ENCODE measurements around the gene BMP7.
"Not testable (repeated sequence)": the region's sequence is repeated elsewhere in the genome, so short reads cannot be mapped to it uniquely, and the experiment has no call there.

BMP7 gene

DNA sequence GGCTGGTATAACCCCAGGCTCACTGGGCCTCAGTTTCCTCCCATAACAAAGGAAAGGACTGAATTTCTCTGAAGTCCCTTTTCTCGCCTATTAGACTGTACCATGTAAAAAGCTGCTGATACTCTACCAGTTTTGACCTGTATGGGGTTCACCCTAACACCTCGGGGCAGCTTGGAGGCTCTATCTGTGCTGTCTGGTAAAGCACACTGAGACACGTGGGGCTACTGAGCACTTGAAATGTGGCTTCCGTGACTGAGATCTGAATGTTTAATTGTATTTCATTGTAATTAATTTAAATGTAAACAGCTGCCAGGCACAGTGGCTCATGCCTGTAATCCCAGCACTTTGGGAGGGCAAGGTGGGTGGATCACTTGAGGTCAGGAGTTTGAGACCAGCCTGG lies 24.0 kb downstream of the BMP7 start:
- no peak for TF ChIP-seq ZNF274 (IDR thresholded peaks at IDR 0.05; ENCODE audit: low read depth, low read length)
- H3K4me3 ChIP-seq (ENCODE audit: low read length): no peak overlapping the region

DNA sequence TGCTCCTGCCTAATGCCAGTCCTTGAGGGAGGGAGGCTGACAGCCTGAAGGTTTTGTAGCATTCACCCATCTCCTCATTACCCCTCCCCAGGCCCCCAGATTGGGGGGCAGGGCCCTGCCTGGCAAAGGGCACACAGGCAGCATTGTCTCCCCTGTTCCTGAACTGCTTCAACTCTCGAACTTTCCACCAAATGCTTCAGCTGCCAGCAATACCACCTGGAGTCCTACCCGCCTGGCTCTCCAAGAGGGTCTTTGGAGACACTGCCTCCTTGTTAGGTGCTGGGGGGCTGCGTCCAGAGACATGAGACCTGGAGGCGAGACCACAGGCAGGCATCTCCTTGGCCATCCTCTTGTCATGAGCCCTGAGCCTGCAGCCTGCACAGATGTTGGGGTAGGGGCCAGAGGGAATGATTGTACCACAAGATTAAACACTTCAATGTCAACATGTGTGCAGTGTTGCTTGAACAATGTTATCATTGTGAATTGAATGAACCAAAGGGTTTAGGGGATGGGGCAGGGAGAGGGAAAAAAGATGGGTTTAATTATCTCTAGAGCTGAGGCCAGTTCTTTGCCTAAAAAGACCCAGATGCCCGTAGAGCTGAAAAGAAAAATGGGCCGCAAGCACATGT lies 25.0 kb downstream of the BMP7 start:
- H3K4me3 ChIP-seq (ENCODE audit: low read length): no peak overlapping the region
- no peak for TF ChIP-seq ZNF274 (IDR thresholded peaks at IDR 0.05; ENCODE audit: low read depth, low read length)

DNA sequence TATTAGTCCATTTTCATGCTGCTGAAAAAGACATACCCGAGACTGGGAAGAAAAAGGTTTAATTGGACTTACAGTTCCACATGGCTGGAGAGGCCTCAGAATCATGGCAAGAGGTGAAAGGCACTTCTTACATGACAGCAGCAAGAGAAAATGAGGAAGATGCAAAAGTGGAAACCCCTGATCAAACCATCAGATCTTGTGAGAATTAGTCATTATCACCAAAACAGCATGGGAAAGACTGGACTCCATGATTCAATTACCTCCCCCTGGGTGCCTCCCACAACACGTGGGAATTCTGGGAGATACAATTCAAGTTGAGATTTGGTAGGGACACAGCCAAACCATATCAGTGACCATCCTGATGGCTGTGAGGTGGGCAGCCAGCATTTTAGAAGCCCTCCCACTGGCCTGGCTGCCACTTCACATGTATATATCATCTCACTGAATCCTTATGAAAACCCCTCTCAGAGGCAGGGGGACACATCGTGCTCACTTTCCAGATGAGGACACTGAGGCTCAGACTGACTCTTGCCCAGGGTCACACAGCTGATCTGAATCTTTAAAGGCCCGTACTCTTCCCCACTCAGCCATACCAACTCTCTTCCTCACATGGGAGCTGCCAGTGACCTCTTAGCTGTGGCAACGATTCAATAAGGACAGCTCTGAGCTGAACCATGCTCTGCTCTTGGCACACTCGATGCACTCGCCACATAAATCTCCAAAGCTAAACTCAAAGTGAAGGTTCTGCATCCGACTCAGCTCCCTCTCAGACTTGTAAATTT lies 25.7 kb downstream of the BMP7 start:
- TF ChIP-seq ZNF274 (IDR thresholded peaks at IDR 0.05; ENCODE audit: low read depth, low read length): no peak

DNA sequence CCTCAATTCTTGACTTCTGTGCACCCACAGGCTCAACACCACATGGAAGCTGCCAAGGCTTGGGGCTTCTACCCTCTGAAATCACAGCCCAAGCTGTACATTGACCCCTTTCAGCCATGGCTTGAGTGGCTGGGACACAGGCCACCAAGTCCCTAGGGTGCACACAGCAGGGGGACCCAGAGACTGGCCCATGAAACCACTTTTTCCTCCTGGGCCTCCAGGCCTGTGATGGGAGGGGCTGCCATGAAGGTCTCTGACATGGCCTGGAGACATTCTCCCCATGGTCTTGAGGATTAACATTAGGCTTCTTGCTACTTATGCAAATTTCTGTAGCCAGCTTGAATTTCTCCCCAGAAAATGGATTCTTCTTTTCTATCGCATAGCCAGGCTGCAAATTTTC lies 26.7 kb downstream of the BMP7 start:
- not testable (repeated sequence) for H3K4me3 ChIP-seq (ENCODE audit: low read length)

More for the DNA sequence above, 25.7 kb downstream of the BMP7 start:
- H3K4me3 ChIP-seq (ENCODE audit: low read length): no peak overlapping the region

DNA sequence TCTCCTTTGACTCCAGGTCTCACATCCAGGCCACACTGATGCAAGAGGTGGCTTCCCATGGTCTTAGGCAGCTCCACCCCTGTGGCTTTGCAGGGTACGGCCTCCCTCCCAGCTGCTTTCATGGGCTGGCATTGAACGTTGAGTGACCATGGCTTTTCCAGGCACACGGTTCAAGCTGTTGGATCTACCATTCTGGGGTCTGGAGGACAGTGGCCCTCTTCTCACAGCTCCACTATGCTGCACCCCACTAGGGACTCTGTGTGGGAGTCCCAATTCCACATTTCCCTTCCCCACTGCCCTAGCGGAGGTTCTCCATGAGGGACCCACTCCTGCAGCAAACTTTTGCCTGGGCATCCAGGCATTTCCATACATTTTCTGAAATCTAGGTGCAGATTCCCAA lies 27.1 kb downstream of the BMP7 start:
- H3K4me3 ChIP-seq (ENCODE audit: low read length): not testable (repeated sequence)

DNA sequence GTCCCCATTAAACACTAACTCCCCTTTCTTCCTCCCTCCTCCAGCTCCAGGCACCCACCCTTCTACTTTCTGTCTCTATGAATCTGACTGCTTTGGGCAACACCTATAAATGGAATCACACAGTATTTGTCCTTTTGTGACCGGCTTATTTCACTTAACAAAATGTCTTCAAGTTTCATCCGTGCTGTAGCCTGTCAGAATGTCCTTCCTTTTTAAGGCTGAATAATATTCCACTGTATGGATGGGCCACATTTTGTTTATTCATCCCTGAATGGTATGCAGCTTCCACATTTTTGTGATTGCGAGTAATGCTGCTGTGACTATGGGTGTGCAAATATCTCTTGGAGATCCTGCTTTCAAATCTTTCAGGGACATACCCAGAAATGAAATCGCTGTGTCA lies 28.4 kb downstream of the BMP7 start:
- no peak overlapping the region for H3K4me3 ChIP-seq (ENCODE audit: low read length)
- no peak for TF ChIP-seq ZNF274 (IDR thresholded peaks at IDR 0.05; ENCODE audit: low read depth, low read length)

DNA sequence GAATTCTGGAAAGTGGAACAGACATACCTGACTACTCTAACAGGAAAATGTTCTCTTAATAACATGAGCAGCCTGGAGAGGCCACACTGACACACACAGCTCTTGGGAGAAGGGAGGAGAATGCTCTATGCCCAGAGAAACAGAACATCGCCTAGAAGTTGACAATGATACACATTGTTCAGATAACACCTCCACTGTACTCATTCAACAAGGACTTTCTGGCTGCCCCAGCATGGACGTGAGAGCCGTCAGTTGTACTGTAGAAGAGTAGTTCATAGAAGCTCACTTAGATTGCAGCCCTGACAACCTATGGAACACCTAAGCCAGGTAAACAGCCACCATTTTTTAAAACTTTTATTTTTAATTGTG lies 28.9 kb downstream of the BMP7 start:
- TF ChIP-seq ZNF274 (IDR thresholded peaks at IDR 0.05; ENCODE audit: low read depth, low read length): no peak
- no peak overlapping the region for H3K4me3 ChIP-seq (ENCODE audit: low read length)

DNA sequence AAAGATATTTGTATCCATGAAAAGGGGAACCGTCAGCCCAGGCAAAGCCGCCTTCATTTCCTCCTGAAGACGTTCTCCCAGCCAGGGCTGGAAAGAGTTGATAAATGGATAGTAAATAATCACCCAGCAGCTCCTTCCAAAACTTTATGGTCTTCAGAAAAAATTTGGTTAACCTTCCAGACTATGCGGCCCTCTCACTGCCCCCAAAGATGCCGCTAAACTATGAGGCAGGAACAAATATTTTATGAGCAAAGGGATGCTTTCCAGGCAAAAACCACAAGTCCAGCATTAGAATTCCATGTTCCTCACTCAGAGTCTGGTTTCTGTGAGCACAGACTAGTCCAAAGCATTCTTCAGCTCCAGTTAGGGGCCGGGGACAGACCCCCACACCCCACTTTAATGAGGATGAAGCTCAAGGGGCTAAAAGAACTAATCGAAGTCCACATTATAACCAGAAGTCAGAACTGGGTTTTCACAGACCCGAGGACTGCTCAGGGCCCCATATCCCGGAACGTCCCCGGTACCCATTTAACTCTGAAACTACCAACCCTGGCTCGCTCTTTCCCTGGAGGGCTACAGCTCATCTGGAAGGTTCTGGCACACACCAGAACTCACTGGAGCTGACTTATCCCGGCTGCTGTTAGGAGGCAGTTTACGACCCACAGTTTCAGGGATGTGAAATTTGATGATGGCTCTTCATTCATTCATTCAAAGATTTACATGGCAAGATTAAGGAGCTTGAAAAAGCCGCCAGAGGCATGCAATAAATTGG lies 29.4 kb downstream of the BMP7 start:
- no peak for TF ChIP-seq ZNF274 (IDR thresholded peaks at IDR 0.05; ENCODE audit: low read depth, low read length)
- no peak overlapping the region for H3K4me3 ChIP-seq (ENCODE audit: low read length)

DNA sequence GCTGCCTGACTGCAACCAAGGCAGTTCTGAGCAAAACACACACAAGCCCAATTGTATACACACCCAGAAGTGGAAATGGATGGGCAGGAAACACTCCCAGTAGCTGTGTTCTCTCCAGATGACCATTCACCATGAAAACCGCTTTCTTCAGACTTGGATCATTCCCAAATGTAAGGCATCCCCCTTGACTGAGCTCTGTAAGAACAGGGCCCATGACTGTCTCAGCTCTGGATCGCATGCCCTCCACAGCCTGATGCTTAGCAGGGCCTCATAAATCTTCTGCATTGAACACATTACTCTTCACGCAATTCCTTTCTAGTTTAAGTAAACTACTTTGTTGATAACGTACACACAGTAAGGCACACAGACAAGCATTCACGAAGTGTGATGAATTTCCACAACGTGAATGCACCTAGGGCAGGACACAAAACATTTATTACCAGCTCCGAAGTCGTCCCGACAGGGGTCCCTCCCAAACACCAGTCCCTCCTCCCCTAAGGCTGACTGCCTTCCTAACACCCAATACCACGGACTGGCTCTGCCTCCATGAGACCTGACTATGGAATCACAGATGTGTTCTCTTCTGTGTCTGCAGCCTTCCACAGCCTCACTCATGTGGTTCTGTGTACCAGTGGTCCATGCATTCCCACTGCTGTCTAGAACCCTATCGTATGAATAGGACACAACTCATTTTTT lies 31.7 kb downstream of the BMP7 start:
- no peak for TF ChIP-seq ZNF274 (IDR thresholded peaks at IDR 0.05; ENCODE audit: low read depth, low read length)
- no peak overlapping the region for H3K4me3 ChIP-seq (ENCODE audit: low read length)

DNA sequence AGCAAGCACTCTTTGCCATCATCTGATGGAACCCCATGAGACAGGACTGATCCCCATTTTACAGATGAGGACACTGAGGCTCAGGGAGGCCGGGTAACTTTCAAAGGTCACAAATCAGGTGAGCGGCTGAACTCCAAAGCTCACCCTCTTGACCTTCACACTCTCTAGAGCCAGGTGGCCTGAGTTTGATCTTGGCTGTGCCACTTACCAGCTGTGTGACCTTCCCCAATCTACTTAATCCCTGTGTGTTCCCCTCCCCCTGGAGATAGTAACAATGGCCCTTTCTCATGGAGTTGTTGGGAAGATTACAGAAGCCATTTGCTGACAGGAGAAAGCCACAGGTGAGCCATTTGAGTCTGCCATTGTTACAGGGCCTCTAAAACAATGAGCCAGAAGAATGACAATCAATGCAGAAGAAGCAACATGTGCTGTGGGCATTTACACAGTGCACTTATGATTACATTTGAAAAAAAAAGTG lies 34.5 kb downstream of the BMP7 start:
- no peak for TF ChIP-seq ZNF274 (IDR thresholded peaks at IDR 0.05; ENCODE audit: low read depth, low read length)
- no peak overlapping the region for H3K4me3 ChIP-seq (ENCODE audit: low read length)

DNA sequence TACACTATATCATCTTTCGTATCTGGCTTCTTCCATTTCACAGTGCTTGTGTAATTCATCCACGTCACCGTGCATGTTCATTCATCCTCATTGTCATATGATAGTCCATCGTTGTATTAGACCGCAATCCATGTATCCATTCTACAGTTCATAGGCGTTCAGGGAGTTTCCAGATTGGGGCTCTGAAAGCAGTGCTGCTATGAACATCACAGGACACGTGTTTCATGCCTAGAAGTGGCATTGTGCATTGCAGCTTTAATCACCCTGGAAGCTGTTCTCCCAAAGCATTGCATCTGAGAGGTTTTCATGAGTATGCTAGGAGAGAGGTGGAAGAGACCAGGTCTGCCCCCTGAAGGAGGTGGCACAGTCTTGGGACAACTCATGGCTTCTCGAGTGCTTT lies 35.3 kb downstream of the BMP7 start:
- TF ChIP-seq ZNF274 (IDR thresholded peaks at IDR 0.05; ENCODE audit: low read depth, low read length): no peak
- H3K4me3 ChIP-seq (ENCODE audit: low read length): no peak overlapping the region

DNA sequence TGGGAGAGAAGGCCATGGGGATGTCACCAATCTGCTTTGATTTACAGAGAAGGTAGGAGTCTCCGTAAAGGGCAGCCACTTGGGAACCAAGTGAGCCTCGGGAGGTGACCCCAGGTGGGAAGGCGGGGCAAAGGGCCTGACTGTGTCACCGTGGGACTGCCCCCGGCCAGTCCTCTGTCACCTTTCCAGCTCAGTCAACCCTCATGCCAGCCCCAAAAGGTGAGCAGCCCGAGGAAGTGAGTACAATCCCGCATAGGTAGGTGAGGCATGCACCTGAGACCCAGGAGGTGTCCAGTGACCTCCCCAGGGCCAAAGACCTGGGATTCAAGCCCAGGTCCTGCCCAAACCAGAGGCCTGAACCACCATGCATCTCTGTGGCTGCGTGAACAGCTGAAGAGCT lies 36.2 kb downstream of the BMP7 start:
- no peak overlapping the region for H3K4me3 ChIP-seq (ENCODE audit: low read length)
- no peak for TF ChIP-seq ZNF274 (IDR thresholded peaks at IDR 0.05; ENCODE audit: low read depth, low read length)

DNA sequence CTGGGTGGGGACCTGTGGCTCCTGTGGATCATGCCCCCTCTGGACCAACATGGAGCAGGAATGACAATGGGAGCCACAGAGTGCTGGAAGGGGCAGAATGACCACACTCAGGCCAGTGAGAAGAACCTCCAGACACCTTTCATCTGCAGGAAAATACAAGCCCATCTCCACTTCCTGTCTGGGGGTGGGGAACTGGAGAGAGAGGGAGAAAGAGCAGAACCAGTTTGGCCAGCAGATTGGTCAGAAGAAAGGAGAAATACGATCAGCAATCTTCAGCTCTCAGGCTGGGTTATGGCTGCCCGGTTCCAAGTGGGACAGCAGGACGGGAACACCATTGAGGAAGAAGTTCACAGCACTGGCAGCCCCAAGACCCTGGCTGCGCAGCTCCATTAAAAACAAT lies 37.0 kb downstream of the BMP7 start:
- H3K4me3 ChIP-seq (ENCODE audit: low read length): no peak overlapping the region
- TF ChIP-seq ZNF274 (IDR thresholded peaks at IDR 0.05; ENCODE audit: low read depth, low read length): no peak

DNA sequence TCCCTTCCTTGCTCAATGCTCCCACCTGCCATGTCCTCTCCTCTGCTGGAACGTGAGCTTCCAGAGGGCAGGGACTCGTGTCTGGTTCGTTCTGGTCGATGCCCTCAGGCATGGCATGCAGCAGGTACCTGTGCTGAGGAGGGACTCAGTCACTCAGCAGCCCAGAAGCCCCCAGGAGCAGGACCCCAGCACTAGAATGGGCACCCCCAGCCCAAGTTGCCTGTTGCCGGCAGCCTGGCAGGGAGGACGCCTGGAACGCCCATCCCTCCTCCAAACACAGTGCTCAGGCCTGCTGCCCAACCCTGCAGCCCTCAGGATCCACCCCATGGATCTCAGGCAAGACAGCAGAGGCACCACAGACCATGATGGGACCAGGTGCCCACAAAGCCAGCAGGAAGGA lies 40.6 kb downstream of the BMP7 start:
- no peak for TF ChIP-seq ZNF274 (IDR thresholded peaks at IDR 0.05; ENCODE audit: low read depth, low read length)
- no peak overlapping the region for H3K4me3 ChIP-seq (ENCODE audit: low read length)

All from GM08714 (cell line).